ENCODE results near the gene TIAM1.

GRCh38 chr21:31130821-31131220 lies 213.2 kb downstream of the TIAM1 start:
- TF ChIP-seq CTCF (IDR thresholded peaks at IDR 0.05): no peak
- no peak for TF ChIP-seq POLR2A (IDR thresholded peaks at IDR 0.05)
- no peak for TF ChIP-seq POLR2AphosphoS5 (IDR thresholded peaks at IDR 0.05)
- TF ChIP-seq EP300 (IDR thresholded peaks at IDR 0.05): no peak
